GM21619 (cell line): ENCODE data around the gene DGKB.

Experiments used
- ATAC-seq: cut with Tn5 transposase; IDR thresholded peaks from one replicate; pipeline ENCODE4 v1.9.1; 2021; ENCODE audit not compliant: unreplicated experiment

The DGKB gene

GRCh38 chr7:14861456-14861855 lies 41.1 kb downstream of the DGKB start:
- no peak for ATAC-seq

GRCh38 chr7:14859267-14859666 lies 43.3 kb downstream of the DGKB start:
- no peak for ATAC-seq

DNA sequence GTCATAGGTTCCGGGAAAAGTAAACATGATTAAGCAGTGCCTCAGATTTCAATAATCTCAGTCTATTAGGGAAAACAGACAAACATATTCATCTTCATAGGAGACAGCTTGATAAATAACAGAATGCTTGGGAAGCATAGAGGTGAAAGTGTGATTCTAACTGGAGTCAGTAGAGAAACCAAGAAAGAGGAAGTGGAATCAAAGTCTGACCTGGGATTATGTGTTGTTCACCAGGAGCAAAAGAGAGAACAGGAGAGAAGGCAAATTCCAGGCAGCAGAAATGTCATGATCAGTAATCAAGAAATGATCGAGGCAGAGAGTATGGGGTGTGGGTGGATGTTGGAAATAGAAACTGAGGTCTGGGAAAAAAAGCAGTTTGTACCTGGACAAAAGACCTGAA lies 43.7 kb downstream of the DGKB start:
- ATAC-seq = no peak

DNA sequence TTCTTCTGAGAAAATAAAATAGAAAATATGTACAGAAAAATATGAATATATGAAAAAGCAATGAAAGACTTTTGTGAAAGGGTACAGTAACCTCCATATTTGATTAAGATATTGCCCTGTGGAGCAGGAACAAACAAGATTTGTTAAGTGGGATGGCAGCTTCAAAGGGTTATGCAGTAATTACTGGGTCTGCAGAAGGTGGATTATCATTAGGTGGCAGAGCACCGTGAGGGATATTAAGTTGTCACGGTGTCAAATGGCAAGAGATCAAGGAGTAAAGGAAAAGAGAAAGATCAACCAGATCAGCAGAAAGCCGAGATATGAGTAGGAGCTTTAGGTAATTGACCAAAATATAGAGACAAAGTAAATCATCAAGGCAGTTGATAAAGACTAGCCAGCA lies 44.1 kb downstream of the DGKB start:
- ATAC-seq = no peak

DNA sequence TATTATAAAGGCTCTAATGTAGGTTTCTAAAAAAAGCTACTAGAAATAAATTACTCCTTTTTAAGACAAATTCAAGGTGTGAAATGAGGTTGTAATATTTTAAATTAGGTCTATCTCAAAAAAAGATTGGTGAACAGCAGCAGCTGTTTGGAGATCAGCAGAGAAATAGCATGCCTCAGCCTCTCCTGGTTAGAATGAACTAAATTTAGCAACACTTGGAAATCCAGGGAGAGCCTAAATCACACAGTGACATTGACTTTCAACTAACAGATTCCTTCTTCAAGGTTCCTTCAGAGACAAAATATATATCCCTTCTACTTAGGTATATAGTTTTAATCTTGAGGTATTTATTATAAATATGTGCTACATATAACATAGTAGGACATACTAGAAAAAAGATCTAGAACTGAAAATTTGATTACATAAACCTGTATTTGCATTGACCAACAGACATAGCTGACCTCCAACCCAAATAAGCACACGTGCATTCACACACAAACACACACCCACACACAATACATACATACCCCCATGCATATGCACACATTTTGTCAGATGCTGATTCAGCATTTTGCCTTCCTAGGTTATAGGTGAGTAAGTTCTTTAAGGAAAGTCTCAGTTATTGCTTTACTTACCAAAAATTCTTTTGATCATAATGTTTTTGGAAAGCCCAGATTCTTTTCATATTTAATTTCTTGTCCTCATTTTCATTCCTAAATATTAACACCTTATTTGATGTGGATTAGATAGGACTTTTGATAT lies 47.3 kb downstream of the DGKB start:
- ATAC-seq = no peak

GRCh38 chr7:14854471-14854870 lies 48.1 kb downstream of the DGKB start:
- no peak for ATAC-seq

GRCh38 chr7:14851610-14852009 lies 50.9 kb downstream of the DGKB start:
- no peak for ATAC-seq

DNA sequence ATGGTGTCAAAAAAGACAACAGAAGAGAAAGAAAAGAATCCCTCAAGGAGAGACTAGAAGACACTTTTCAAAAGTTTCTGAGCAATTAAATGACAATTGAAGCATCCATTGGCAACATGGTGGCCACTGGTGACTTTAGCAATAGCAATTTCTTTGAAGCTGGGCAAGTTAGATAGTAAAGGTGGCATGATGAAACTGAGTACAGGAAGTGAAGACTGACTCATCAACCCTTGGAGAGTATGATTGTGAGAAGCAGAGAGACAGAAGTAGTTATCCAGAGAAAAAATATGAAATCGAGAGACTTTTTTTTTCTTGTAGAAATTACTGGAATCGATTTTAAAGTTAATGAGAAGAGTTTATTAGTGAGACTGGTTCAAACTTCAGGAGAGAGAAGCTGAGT lies 52.5 kb downstream of the DGKB start:
- no peak for ATAC-seq

DNA sequence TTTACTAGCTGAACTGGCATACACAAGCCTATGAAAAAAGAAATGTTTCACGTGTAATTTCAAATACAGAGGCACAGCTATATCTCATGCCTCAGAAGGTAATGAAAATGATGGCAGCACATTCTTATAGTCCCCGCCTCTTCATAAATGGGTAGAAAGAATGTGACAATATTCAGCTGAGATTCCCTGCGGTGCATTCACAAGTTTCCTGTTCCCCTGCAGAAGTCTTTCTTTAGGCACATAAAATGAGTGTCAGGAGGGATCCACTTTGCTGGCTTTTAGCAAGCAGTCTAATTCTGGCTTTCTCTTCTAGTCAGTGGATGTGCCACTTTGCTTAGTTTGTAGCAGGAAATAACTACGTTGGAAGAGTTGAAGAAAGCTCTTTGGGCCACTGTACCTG lies 56.1 kb downstream of the DGKB start:
- ATAC-seq = no peak

DNA sequence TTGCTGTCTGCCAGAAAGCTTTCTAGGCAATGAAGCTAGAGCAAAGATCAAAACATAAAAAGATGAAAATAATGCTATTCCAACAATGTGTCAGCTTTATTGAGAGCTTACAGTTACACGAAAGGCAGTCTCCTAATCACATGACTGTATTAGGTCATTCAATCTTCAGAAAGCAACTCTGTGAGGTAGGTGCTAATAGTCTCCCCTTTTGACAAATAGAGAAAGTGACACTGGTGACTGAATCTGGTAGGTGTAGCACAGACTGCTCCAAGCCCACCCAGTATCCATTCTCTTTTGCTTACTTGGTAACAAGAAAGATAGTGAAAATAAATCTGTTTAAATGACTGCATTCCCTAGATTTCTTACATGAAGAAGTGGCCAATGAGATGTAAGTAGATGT lies 58.8 kb downstream of the DGKB start:
- no peak for ATAC-seq

- ATAC-seq = no peak
Observed at GRCh38 chr7:14842523-14842922, 60.0 kb downstream of the DGKB start.

- no peak for ATAC-seq
Observed at GRCh38 chr7:14841869-14842268, 60.7 kb downstream of the DGKB start.

- no peak for ATAC-seq
Observed at GRCh38 chr7:14841086-14841485, 61.5 kb downstream of the DGKB start.

DNA sequence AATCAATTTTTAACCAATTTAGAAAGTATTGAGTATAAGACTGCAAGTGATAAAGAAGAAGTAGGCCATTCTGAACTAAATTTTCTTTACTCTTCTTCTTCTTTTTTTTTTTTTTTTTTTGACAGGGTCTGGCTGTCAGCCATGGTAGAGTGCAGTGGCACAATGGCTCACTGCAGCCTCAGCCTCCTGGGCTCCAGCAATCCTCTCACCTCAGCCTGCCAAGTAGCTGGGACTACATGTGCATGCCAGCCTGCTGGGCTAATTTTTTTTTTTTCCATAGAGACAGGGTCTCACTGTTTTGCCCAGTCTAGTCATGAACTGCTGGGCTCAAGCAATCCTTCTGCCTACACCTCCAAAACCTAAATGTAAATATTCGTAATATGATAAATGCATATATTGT lies 63.2 kb downstream of the DGKB start:
- ATAC-seq = no peak

- ATAC-seq = no peak
Observed at GRCh38 chr7:14837216-14837615, 65.3 kb downstream of the DGKB start.

DNA sequence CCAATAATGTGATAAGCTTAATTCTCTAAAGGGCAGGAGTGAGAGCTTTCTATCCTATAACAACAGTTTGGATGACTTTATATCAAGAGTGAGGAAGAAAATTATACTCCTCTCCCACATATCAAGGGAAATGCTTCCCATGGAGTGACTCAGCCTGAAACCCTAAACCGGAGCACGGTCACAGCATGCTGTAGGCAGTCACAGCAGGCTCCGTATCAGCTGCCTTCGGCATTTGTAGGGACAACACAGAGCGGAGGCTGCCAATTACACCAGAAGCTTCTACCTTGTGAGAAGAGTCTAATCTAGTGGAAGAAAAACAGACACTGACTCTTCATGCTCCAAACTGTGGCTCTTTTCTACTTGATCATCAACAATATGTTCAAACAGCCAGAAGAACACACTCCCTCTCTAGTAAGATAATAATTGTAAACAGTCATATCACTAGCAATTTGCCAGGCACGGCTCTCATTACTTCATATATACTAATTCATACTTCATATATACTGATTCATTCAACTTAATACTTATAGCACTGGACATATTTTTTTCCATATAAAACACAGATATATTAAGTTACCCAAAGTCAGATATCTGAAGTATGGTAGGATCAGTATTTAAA lies 65.9 kb downstream of the DGKB start:
- ATAC-seq = no peak

GRCh38 chr7:14836006-14836405 lies 66.5 kb downstream of the DGKB start:
- no peak for ATAC-seq

- ATAC-seq = no peak
Observed at GRCh38 chr7:14835384-14835783, 67.2 kb downstream of the DGKB start.

GRCh38 chr7:14834883-14835282 lies 67.7 kb downstream of the DGKB start:
- no peak for ATAC-seq

DNA sequence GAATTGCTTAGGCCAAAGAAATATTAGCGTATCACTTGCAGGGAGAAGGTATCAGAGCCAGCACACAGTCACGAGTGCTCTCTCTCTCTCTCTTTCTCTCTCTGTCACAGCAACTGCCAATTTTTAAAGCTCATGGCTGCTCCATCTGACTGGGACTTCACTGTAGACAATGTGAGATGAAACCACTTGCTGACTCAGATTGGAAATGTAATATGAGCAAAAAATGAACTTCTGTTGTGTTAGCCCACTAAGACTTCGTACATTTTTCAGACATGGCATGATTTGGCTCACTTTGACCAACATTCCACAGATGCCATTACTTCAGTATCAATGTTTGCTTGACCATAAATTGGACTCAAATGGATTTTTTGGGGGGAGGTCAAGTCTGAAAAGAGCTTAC lies 68.1 kb downstream of the DGKB start:
- ATAC-seq = no peak

DNA sequence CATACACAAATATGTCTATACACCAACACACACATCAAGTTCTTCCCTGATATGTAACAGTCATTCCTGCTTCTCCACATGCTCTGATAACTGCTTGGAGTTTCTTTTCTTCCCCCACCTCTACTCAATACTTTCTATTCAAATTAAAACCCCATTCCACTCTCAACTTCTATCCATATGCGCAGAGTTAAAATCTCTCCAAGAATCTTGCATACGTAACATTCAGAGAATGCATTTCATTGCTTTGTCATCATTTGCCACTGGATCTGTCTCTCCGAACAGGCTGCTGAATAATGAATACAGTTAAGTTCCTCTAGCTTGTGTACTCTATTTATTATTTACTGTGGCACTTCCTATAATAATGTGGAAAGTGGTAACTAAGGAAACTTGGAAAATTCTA lies 68.8 kb downstream of the DGKB start:
- ATAC-seq = no peak

- ATAC-seq = no peak
Observed at GRCh38 chr7:14828053-14828452, 74.5 kb downstream of the DGKB start.

DNA sequence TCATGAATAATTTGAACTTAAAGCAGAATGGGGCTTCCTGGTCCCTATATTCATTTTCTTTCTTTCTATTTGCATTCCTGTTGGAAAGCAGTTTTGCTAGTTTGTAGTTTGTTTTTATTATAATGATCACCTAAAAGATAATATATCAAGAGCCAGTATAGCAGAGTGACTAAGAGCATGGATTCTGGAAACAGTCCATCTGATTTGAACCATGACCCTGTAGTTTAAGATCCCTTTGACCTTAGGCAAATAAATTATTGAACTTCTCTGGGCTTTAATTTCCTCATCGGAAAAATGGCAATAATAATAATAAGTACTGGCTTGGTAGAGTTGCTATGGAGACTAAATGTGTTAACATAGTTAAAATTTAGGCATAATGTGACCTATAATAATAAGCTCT lies 76.1 kb downstream of the DGKB start:
- no peak for ATAC-seq
